ENCODE measurements around the gene GPR39. TPM values are rescaled to one million over a fixed set of nuclear protein-coding genes. Genes with fewer than 3 reads are reported as not detected.

The GPR39 gene
- total RNA-seq = 0.26 and 1.3 TPM in 2 replicates
- polyA plus RNA-seq = 1.00 and 2.3 TPM in 2 replicates
- polyA plus RNA-seq (2012) = 0.82 and 1.8 TPM in 2 replicates
- 1.5 and 7.5 TPM in 2 replicates for polyA minus RNA-seq (ENCODE audit: low replicate concordance)

- Histone ChIP-seq H3K27ac (ENCODE audit: insufficient read depth, low read length) (peak within 1 kb of the TSS; percentile 76), H3K9ac (ENCODE audit: insufficient read depth, low read length) (peak within 1 kb of the TSS; percentile 60), H3K27me3 (ENCODE audit: control insufficient read depth, insufficient read depth, low read length) (no peaks in the 10 kb centered on the region), H3K79me2 (ENCODE audit: control insufficient read depth, insufficient read depth, low read length) (no peaks in the 10 kb centered on the region), H3K4me3 (replicated peaks in 1 of 4; ENCODE audit: control extremely low read depth in 1 of 4, insufficient read depth in 1 of 4, low read depth in 3 of 4, low read length in 4 of 4) (peak within 1 kb of the TSS; percentile 22 to 59 (median 29)), H3K9me3 (ENCODE audit: control insufficient read depth, insufficient read depth, low read depth, low read length) (no peaks in the 10 kb centered on the region), H3K4me2 (ENCODE audit: extremely low read depth, insufficient read depth, low read length) (peak within 1 kb of the TSS; percentile 61), H4K20me1 (ENCODE audit: control insufficient read depth, extremely low read depth, insufficient read depth, low read length) (no peaks in the 10 kb centered on the region), H3K4me1 (ENCODE audit: control insufficient read depth, extremely low read depth, insufficient read depth, low read length) (peaks cover 5% of the 10 kb centered on the region), H2AFZ (ENCODE audit: low read length) (peak within 1 kb of the TSS; percentile 22), H3K36me3 (ENCODE audit: control insufficient read depth, insufficient read depth, low read length) (no peaks in the 10 kb centered on the region)
- DNase-seq (ENCODE audit: low read depth in 2 of 2) = no peak
- TF ChIP-seq CTCF (conservative IDR thresholded peaks at IDR 0.05 in 1 of 2, IDR thresholded peaks at IDR 0.05 in 1 of 2; ENCODE audit: low read depth in 1 of 2, low read length in 2 of 2) (no peak), EZH2 (IDR thresholded peaks at IDR 0.05; ENCODE audit: low read length, missing control alignments) (no peak)
Measured at GRCh38 chr2:132416723-132417395, at the start of gene GPR39. GPR39 (plus strand) TSS chr2:132416805.

GRCh38 chr2:132368191-132368590, 48.4 kb upstream of the GPR39 start:
- no peak overlapping the region for H3K27ac ChIP-seq (ENCODE audit: insufficient read depth, low read length)
- H3K9ac ChIP-seq (ENCODE audit: insufficient read depth, low read length) = no peak overlapping the region
- TF ChIP-seq CTCF (conservative IDR thresholded peaks at IDR 0.05 in 1 of 2, IDR thresholded peaks at IDR 0.05 in 1 of 2; ENCODE audit: low read depth in 1 of 2, low read length in 2 of 2) (no peak), EZH2 (IDR thresholded peaks at IDR 0.05; ENCODE audit: low read length, missing control alignments) (no peak)

GRCh38 chr2:132372276-132372675, 44.3 kb upstream of the GPR39 start:
- no peaks in the 10 kb centered on the region for H3K27me3 ChIP-seq (ENCODE audit: control insufficient read depth, insufficient read depth, low read length)
- no peaks in the 10 kb centered on the region for H3K79me2 ChIP-seq (ENCODE audit: control insufficient read depth, insufficient read depth, low read length)
- H3K9me3 ChIP-seq (ENCODE audit: control insufficient read depth, insufficient read depth, low read depth, low read length) = no peaks in the 10 kb centered on the region
- H3K4me2 ChIP-seq (ENCODE audit: extremely low read depth, insufficient read depth, low read length) = no peak overlapping the region
- H3K27ac ChIP-seq (ENCODE audit: insufficient read depth, low read length) = no peak overlapping the region
- H3K4me1 ChIP-seq (ENCODE audit: control insufficient read depth, extremely low read depth, insufficient read depth, low read length) = no peaks in the 10 kb centered on the region
- H3K9ac ChIP-seq (ENCODE audit: insufficient read depth, low read length) = no peak overlapping the region
- no peaks in the 10 kb centered on the region for H3K36me3 ChIP-seq (ENCODE audit: control insufficient read depth, insufficient read depth, low read length)
- no peak overlapping the region for H2AFZ ChIP-seq (ENCODE audit: low read length)
- no peak overlapping the region for H3K4me3 ChIP-seq (replicated peaks in 1 of 4; ENCODE audit: control extremely low read depth in 1 of 4, insufficient read depth in 1 of 4, low read depth in 3 of 4, low read length in 4 of 4)
- H4K20me1 ChIP-seq (ENCODE audit: control insufficient read depth, extremely low read depth, insufficient read depth, low read length) = no peaks in the 10 kb centered on the region
- no peak for DNase-seq (ENCODE audit: low read depth in 2 of 2)
- TF ChIP-seq CTCF (conservative IDR thresholded peaks at IDR 0.05 in 1 of 2, IDR thresholded peaks at IDR 0.05 in 1 of 2; ENCODE audit: low read depth in 1 of 2, low read length in 2 of 2) (no peak), EZH2 (IDR thresholded peaks at IDR 0.05; ENCODE audit: low read length, missing control alignments) (no peak)

More at GRCh38 chr2:132368191-132368590, 48.4 kb upstream of the GPR39 start:
- Histone ChIP-seq H3K4me1 (ENCODE audit: control insufficient read depth, extremely low read depth, insufficient read depth, low read length) (no peaks in the 10 kb centered on the region), H3K4me2 (ENCODE audit: extremely low read depth, insufficient read depth, low read length) (no peak overlapping the region), H3K79me2 (ENCODE audit: control insufficient read depth, insufficient read depth, low read length) (no peaks in the 10 kb centered on the region), H3K27me3 (ENCODE audit: control insufficient read depth, insufficient read depth, low read length) (no peaks in the 10 kb centered on the region), H4K20me1 (ENCODE audit: control insufficient read depth, extremely low read depth, insufficient read depth, low read length) (no peaks in the 10 kb centered on the region), H2AFZ (ENCODE audit: low read length) (no peak overlapping the region), H3K36me3 (ENCODE audit: control insufficient read depth, insufficient read depth, low read length) (no peaks in the 10 kb centered on the region), H3K9me3 (ENCODE audit: control insufficient read depth, insufficient read depth, low read depth, low read length) (no peaks in the 10 kb centered on the region), H3K4me3 (replicated peaks in 1 of 4; ENCODE audit: control extremely low read depth in 1 of 4, insufficient read depth in 1 of 4, low read depth in 3 of 4, low read length in 4 of 4) (no peak overlapping the region)
- DNase-seq (ENCODE audit: low read depth in 2 of 2) = no peak
